Measurements from ENCODE around the gene BST2. TPM values are rescaled to one million over a fixed set of nuclear protein-coding genes. Genes with fewer than 3 reads are reported as not detected.
A peak's percentile ranks its signal among the peaks of the same experiment; 100 is the strongest.
"Not testable (repeated sequence)": the region's sequence is repeated elsewhere in the genome, so short reads cannot be mapped to it uniquely, and the experiment has no call there.

Gene BST2
- total RNA-seq, 1 donor from 2014 or later, result 133 TPM

- H3K4me3 ChIP-seq, result no peak overlapping the region
- H3K9me3 ChIP-seq, result no peaks in the 10 kb centered on the region
- H3K27ac ChIP-seq, result no peak overlapping the region
- no peaks in the 10 kb centered on the region for H3K36me3 ChIP-seq
- H3K4me1 ChIP-seq, result peaks cover 17% of the 10 kb centered on the region
- no peaks in the 10 kb centered on the region for H3K27me3 ChIP-seq
- ATAC-seq (peak; percentile 33), DNase-seq (no peak)
- TF ChIP-seq CTCF (IDR thresholded peaks at IDR 0.05), result no peak
- intact Hi-C loops (cut with DNase I), result no loop called here
Observed at GRCh38 chr19:17379221-17379631, 26.2 kb downstream of the BST2 start.

- TF ChIP-seq CTCF (IDR thresholded peaks at IDR 0.05), result no peak
- Histone ChIP-seq H3K36me3 (no peaks in the 10 kb centered on the region), H3K27me3 (no peaks in the 10 kb centered on the region), H3K9me3 (no peaks in the 10 kb centered on the region), H3K27ac (no peak overlapping the region), H3K4me3 (no peak overlapping the region), H3K4me1 (peaks cover 16% of the 10 kb centered on the region)
- ATAC-seq, result no peak
- intact Hi-C loops (cut with DNase I), result no loop called here
- no peak for DNase-seq
Observed at GRCh38 chr19:17378271-17378670, 27.2 kb downstream of the BST2 start.

- H3K9me3 ChIP-seq, result no peaks in the 10 kb centered on the region
- peaks cover 7% of the 10 kb centered on the region for H3K4me1 ChIP-seq
- intact Hi-C loops (cut with DNase I), result no loop called here
- peak within 1 kb of the TSS; percentile 24 for H3K27ac ChIP-seq
- peak within 1 kb of the TSS; percentile 44 for H3K4me3 ChIP-seq
- TF ChIP-seq CTCF (IDR thresholded peaks at IDR 0.05), result no peak
- ATAC-seq, result peak; percentile 72
- H3K27me3 ChIP-seq, result no peaks in the 10 kb centered on the region
- H3K36me3 ChIP-seq, result no peaks in the 10 kb centered on the region
- no peak for DNase-seq
Observed at GRCh38 chr19:17376935-17377600, 28.4 kb downstream of the BST2 start, which contains the start of gene PLVAP. PLVAP (minus strand) TSS chr19:17377342; CDS start chr19:17377288, 54 bp downstream.

GRCh38 chr19:17370026-17370587, 35.3 kb downstream of the BST2 start:
- H3K27ac ChIP-seq, result no peak overlapping the region
- peak; percentile 82 for ATAC-seq
- H3K9me3 ChIP-seq, result no peaks in the 10 kb centered on the region
- H3K27me3 ChIP-seq, result no peaks in the 10 kb centered on the region
- no peak for TF ChIP-seq CTCF (IDR thresholded peaks at IDR 0.05)
- H3K4me1 ChIP-seq, result no peaks in the 10 kb centered on the region
- DNase-seq, result no peak
- H3K4me3 ChIP-seq, result no peak overlapping the region
- intact Hi-C loops (cut with DNase I), result no loop called here
- no peaks in the 10 kb centered on the region for H3K36me3 ChIP-seq

GRCh38 chr19:17365361-17365760, 40.1 kb downstream of the BST2 start:
- intact Hi-C loops (cut with DNase I), result no loop called here
- Histone ChIP-seq H3K9me3 (no peaks in the 10 kb centered on the region), H3K36me3 (no peaks in the 10 kb centered on the region), H3K27me3 (no peaks in the 10 kb centered on the region), H3K4me1 (no peaks in the 10 kb centered on the region), H3K27ac (no peak overlapping the region), H3K4me3 (no peak overlapping the region)
- no peak for DNase-seq
- no peak for TF ChIP-seq CTCF (IDR thresholded peaks at IDR 0.05)
- no peak for ATAC-seq

GRCh38 chr19:17363852-17364605, 41.4 kb downstream of the BST2 start:
- H3K27ac ChIP-seq; H3K4me3 ChIP-seq; H3K4me1 ChIP-seq; intact Hi-C loops (cut with DNase I); H3K27me3 ChIP-seq; H3K9me3 ChIP-seq; ATAC-seq; DNase-seq; H3K36me3 ChIP-seq: not testable (repeated sequence)

All from upper lobe of right lung (tissue), 1 donor.